Fibroblast of villous mesenchyme (primary cell): ENCODE measurements around the gene SPACA6. TPM values are rescaled to one million over a fixed set of nuclear protein-coding genes. Genes with fewer than 3 reads are reported as not detected.

ENCODE experiments used
- DNase-seq: peaks from one replicate; pipeline ENCODE4 v3.0.0-alpha.2; 2010; ENCODE audit warnings: low read depth
- H3K4me3 ChIP-seq: 2 replicates; pipeline ENCODE4 v1.5.1; 2011; ENCODE audit warnings: low read depth, mild to moderate bottlenecking, low read length
- CTCF ChIP-seq: IDR thresholded peaks from 2 replicates; pipeline ENCODE4 v1.5.1; 2012; ENCODE audit warnings: low read depth, mild to moderate bottlenecking, low read length; ENCODE audit not compliant: insufficient read depth
- total RNA-seq: library from RNA; depleted of rRNA; stranded (reverse); fragments of >200 nt; gene quantifications from 2 replicates; pipeline ENCODE4 v1.2.3, GENCODE V29; 2012

Gene SPACA6
- total RNA-seq, 1 donor: 10.8 TPM

- DNase-seq: no peak
- no peak for TF ChIP-seq CTCF
- H3K4me3 ChIP-seq: no peak overlapping the region
Measured at GRCh38 chr19:51710163-51710562, 17.0 kb downstream of the SPACA6 start.

GRCh38 chr19:51711702-51712101 is 18.6 kb downstream of the SPACA6 start:
- no peak for DNase-seq

GRCh38 chr19:51712461-51713081 is 19.4 kb downstream of the SPACA6 start:
- TF ChIP-seq CTCF: peak; percentile 47
- H3K4me3 ChIP-seq: no peak overlapping the region
- DNase-seq: peak; percentile 54

More at GRCh38 chr19:51711702-51712101, 18.6 kb downstream of the SPACA6 start:
- no peak for TF ChIP-seq CTCF
- H3K4me3 ChIP-seq: no peak overlapping the region

- no peak overlapping the region for H3K4me3 ChIP-seq
- DNase-seq: no peak
- no peak for TF ChIP-seq CTCF
Measured at GRCh38 chr19:51713319-51714285, 20.5 kb downstream of the SPACA6 start.

- DNase-seq: peak; percentile 42
- H3K4me3 ChIP-seq: no peak overlapping the region
- no peak for TF ChIP-seq CTCF
Measured at GRCh38 chr19:51714848-51715247, 21.7 kb downstream of the SPACA6 start.

- TF ChIP-seq CTCF: no peak
- no peak for DNase-seq
Measured at GRCh38 chr19:51715850-51716249, 22.7 kb downstream of the SPACA6 start.

More at GRCh38 chr19:51715850-51716249, 22.7 kb downstream of the SPACA6 start:
- no peak overlapping the region for H3K4me3 ChIP-seq
